T follicular helper cell (primary cell): ENCODE measurements around the gene SAMD4A.

ENCODE experiments used
- DNase-seq: peaks from one replicate; pipeline ENCODE4 v3.0.0-alpha.2; 2020; ENCODE audit warnings: low read depth

Gene SAMD4A

GRCh38 chr14:54703082-54703481 lies 136.2 kb downstream of the SAMD4A start:
- DNase-seq: no peak

DNA sequence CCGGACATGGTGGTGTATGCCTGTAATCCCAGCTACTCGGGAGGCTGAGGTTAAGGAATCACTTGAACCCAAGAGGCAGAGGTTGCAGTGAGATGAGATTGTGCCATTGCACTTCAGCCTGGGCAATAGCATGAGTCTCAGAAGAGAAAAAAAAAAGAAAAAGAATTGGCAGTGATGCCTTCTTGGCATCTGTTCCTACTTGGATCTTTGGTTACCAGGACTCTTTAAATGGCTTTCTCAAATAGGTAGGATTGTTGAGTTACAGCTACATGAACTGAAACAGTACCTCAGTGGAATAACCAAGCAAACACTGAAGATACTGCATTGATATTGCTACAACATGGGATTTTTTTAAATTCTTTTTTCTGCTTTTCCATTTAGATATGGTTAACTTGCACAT lies 136.8 kb downstream of the SAMD4A start:
- no peak for DNase-seq

DNA sequence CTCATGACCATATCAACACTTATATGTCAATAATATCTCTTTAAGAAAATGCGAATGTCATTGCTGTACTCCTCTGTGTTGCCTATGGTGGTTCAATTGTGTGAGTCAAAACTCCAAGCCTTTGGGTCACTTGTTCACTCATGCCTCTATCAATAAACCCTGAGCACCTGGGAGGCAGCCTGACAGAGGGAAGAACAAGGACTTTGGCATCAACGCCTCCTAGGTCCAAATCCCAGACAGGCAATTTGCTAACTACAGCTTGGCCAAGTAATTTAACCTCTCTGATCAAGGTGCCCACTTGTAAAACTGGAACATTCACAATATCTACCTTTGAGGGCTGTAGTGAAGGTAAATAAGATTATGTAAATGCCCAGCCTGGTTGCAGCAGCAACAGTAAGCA lies 137.8 kb downstream of the SAMD4A start:
- no peak for DNase-seq

- no peak for DNase-seq
Observed at GRCh38 chr14:54706769-54707168, 139.8 kb downstream of the SAMD4A start.

DNA sequence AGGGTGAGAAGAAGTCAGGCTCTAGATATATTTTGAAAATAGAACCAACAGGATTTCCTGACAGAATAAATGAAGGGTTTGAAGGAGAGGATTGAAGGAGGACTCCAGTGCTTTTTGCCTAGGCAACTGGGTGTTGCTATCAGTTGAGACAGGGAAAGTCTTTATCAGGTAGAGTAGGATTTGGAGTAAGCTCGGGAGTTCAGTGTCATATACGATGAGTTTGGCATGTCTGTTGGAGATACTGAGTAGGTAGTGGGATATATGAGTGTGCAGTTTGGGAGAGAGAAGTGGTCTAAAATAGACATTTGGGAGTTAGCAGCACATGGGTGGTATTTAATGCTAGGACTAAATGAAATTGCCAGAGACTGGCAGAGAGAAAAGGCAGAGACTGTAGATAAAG lies 141.2 kb downstream of the SAMD4A start:
- no peak for DNase-seq

DNA sequence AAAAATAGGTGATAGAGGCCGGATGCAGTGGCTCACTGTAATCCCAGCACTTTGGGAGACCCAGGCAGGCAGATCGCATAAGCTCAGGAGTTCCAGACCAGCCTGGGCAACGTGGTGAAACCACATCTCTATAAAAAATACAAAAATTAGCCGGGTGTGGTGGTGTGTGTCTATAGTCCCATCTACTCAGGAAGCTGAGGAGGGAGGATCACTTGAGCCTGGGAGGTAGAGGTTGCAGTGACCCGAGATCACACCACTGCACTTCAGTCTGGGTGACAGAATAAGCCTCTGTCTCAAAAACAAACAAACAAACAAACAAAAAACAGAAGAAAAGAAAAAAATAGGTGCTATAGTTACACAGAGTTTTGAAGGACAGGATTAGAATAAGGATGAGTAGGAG lies 142.1 kb downstream of the SAMD4A start:
- DNase-seq: no peak

GRCh38 chr14:54709444-54709843 lies 142.5 kb downstream of the SAMD4A start:
- DNase-seq: no peak

GRCh38 chr14:54709867-54710266 lies 142.9 kb downstream of the SAMD4A start:
- DNase-seq: no peak

GRCh38 chr14:54711312-54711711 lies 144.4 kb downstream of the SAMD4A start:
- no peak for DNase-seq

DNA sequence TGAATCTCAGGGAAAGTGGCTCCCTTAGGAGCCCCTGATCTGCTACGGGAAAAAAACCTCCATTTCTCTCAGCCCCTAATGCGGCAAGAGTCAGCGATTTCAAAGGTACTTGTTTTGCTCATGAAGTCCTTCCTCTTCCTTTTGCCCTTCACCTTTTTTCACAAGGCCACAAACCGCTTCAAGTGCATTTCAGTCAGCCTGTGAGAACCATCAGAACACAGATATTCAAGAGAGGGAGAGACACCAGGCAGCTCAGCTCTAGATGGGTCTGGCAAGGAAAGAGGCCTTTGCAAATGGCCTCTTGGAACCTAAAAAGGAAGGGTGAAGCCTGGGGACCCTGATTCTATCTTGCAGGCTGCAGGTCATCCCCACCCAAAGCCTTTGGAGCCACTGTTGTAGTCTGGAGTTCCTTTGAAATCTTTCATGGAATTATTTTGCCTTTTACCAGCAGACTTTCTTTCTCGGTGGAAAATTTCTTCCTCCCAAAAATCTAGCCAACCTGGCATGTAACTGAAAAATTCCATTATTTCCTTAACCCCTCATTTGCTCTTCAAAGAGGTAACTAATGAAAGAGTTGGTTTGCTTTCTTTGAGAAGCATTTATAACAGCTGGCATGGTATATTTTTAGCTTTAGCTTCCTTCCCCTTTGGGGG lies 145.0 kb downstream of the SAMD4A start:
- no peak for DNase-seq

GRCh38 chr14:54712465-54713200 lies 145.7 kb downstream of the SAMD4A start:
- no peak for DNase-seq

DNA sequence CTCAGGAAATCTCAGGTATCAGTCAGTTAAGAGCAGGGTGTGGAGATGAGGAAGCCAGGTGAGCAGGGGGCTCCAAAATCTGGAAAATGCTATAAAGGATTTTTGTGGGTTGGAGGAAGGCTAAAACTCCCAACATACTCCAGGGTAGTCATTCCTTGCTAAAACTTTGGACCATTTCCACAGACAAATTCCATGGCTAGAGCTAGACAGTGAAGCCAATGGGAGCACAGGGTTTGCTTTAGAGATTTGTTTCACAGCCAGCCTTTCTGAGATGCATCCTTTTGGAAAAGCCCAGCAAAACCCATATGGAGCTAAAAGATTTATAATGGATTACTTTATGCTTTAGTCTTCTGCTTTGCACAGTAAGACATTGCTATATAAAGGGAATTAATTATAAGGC lies 146.5 kb downstream of the SAMD4A start:
- no peak for DNase-seq

DNA sequence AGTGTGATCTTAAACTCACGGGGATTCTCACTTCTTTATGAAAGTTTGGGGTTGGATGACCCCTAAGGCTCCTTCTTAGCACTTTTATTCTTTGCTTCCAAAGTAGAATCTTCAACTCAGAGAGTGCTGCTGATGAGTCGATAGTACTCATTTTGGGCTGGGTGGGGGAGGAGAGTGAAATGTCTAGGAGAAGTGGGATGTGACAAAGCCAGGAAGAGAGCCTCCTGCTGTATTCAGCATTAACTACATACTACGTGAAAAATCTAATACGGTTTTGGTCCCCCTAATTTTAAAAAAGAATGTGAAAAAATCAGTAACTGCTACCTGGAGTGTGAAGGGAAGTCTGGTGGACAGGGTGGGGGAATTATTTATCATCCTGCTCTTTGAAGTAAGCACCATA lies 148.3 kb downstream of the SAMD4A start:
- no peak for DNase-seq

DNA sequence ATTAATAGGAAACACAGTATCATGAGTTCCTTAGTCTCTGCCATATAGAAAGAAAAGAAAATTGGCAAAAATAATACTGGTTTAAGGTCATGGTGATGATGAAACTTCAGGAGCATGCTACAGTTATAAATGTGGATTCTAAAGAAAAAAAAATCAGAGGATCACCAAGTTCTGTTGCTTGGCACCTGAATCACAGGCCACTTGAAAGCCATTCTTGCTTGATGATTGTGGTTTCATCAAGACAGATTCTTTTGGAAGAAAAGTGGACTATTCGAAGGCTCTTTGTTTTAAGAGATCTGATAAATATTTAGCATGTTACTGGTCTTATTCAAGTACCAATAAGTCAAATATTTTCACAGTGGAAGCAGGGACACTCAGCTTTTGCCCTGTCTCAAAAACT lies 148.9 kb downstream of the SAMD4A start:
- no peak for DNase-seq

DNA sequence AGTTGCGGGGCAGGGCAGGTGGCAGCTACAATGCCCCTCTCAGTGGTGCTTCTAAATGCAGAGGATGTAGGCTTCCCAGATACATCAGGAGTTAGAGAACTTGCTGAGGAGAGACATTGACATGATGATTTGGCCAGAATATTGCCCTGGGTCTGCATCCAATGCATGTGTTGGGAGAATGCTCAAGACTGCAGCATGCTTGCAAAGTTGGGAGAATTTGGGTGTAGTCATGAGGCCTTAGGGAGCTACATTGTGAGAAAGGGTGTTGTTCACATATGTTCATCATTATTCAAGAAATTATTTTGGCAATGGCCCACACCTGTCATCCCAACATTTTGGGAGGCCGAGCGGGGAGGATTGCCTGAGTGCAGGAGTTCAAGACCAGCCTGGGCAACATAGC lies 149.9 kb downstream of the SAMD4A start:
- no peak for DNase-seq

DNA sequence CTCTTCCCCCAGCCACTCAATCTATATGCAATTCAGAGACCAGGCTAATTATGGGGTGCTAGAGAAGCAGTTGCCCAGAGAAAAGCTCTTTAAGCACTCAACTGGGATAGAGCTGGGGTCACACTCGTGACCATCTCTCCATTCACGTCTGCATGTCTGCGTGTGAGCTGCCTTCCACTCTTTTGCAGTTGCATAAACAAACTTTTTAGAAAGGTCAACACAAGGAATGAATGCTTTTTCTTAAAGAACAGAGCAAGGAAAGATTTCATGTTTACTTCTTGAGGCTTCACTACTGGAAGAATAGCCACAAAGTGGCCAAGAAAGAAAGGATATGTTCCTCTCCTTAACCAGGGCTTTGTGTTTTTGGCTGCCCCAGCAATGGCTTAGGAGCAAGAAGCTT lies 151.1 kb downstream of the SAMD4A start:
- DNase-seq: no peak

GRCh38 chr14:54719406-54719805 lies 152.5 kb downstream of the SAMD4A start:
- DNase-seq: no peak

GRCh38 chr14:54722791-54723432 lies 156.0 kb downstream of the SAMD4A start:
- no peak for DNase-seq

DNA sequence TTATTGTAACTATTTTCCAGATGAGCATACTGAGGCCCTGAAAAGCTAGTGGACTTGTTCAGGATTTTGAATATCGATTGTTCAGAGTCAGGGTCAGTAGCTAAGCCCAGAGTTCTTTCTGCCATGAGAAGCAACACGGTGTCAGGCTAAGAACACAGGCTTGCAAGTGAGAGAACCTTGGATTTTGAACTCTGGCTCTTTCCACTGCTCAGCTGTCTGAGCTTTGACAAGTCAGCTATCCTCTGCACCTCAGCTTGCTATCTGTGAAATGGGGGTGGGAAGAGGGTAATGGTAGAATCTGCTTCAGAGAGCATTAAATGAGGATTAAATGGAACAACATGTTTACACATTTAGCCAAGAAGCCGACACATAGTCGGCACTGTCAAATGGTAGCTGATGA lies 157.2 kb downstream of the SAMD4A start:
- no peak for DNase-seq

- no peak for DNase-seq
Observed at GRCh38 chr14:54724676-54725325, 157.9 kb downstream of the SAMD4A start.

DNA sequence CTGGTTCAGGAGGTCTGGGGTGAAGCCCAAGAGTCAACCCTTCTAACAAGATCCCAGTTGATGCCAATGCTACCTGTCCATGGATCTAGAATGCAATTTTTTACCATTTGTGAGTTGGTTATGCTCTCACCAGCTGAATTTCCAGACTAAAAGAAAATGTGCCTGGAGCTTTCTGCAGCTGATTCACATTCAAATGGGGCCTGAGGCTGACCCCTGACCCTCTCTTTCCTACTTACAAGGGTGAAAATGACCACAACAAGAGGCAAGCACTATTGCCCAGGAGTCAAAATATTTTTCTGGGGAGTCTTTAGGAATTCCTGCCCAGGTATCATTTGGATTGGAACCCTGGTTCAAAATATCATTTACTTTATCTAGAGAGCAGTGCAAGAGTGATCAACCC lies 159.1 kb downstream of the SAMD4A start:
- no peak for DNase-seq

DNA sequence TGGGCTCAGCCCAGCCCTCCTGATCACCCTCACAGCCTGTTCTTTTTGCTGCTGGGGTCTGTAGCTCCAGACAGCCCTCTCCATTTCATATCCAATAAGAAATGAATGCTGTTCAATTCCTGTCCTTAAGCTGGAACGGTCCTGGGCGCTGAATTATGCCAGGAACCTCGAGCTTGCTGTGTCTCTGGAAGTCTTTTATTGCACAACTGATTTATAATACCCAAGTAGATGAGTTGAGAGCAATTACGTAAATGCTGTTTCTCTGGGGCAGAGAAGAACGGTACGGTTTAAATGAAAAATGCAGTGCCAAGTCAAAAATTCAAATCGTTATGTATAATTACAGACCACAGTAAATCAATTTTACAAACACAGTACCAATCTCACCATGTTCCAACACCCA lies 161.0 kb downstream of the SAMD4A start:
- no peak for DNase-seq
